K562 (cell line): ENCODE data around the gene VPS37D. TPM values are rescaled to one million over a fixed set of nuclear protein-coding genes. Genes with fewer than 3 reads are reported as not detected.

Experiments
- ATF7 ChIP-seq: fragments of 450-650 bp; IDR thresholded peaks from 2 replicates; pipeline ENCODE4 v1.7.1; 2014; ENCODE audit warnings: mild to moderate bottlenecking, moderate library complexity
- HDGF ChIP-seq: fragments of 450-650 bp; IDR thresholded peaks from 2 replicates; pipeline ENCODE4 v1.6.1; 2016
- NCOA2 ChIP-seq, 2 experiments: fragments of 450-650 bp; IDR thresholded peaks; 2 replicates each; pipeline ENCODE4 v1.6.1; 2018; ENCODE audit warnings: mild to moderate bottlenecking in 2 of 2, moderate library complexity in 1 of 2; ENCODE audit not compliant: partially characterized antibody in 2 of 2
- SIN3B ChIP-seq: fragments of 450-650 bp; IDR thresholded peaks from 2 replicates; pipeline ENCODE4 v1.6.1; 2017; ENCODE audit warnings: low read depth, mild to moderate bottlenecking, moderate library complexity
- TOE1 ChIP-seq, 2 experiments: fragments of 450-650 bp in 1 of 2; sonication (generic) in 1 of 2; formaldehyde crosslinking in 1 of 2; IDR thresholded peaks; 2 replicates each; pipeline versions ENCODE4 v1.7.1 to v1.8.0; 2016 to 2022; ENCODE audit warnings: borderline replicate concordance in 2 of 2, mild to moderate bottlenecking in 2 of 2, antibody characterized with exemption in 1 of 2, inconsistent platforms in 1 of 2, low read depth in 1 of 2, missing genetic modification reagents in 1 of 2, moderate library complexity in 1 of 2
- ZBTB7A ChIP-seq: IDR thresholded peaks from 2 replicates; pipeline ENCODE4 v1.6.1; 2011; ENCODE audit warnings: low read depth, mild to moderate bottlenecking, low read length, moderate library complexity, borderline replicate concordance; ENCODE audit not compliant: control insufficient read depth
- polyA plus RNA-seq, 8 experiments: library from polyadenylated mRNA; depleted of rRNA in 4 of 8; stranded (reverse) in 5 of 8; unstranded in 3 of 8; fragments of >200 nt; fragmentation: Nextera tagmentation in 2 of 8; fragmentation: Illumina TruSeq in 1 of 8; extraction: Ambion mirVana in 2 of 8; extraction: Trizol in 1 of 8; gene quantifications; 2 replicates each; pipeline versions ENCODE4 v1.2.1 to v1.2.3, GENCODE V29; 2011 to 2014; ENCODE audit warnings: inconsistent platforms in 1 of 8, missing spikeins in 1 of 8
- total RNA-seq, 7 experiments: library from RNA; depleted of rRNA in 6 of 7; stranded (reverse); fragments of >200 nt in 6 of 7; fragmentation: Illumina TruSeq in 2 of 7; extraction: Trizol in 2 of 7; gene quantifications; 2 replicates each; pipeline versions ENCODE4 v1.2.1 to v1.2.3, GENCODE V29; 2011 to 2021; ENCODE audit warnings: low replicate concordance in 1 of 7
- TF ChIP-seq, protein P1 (sequence below): fragments of 450-650 bp; IDR thresholded peaks from 2 replicates; pipeline ENCODE4 v1.6.1; 2016; ENCODE audit warnings: low read depth
- TF ChIP-seq, protein P2 (sequence below): IDR thresholded peaks from 2 replicates; pipeline ENCODE4 v1.6.1; 2011; ENCODE audit warnings: borderline replicate concordance, low read depth, mild to moderate bottlenecking, moderate library complexity, low read length; ENCODE audit not compliant: insufficient read depth, poor library complexity, severe bottlenecking
- TF ChIP-seq, protein P3 (sequence below): sonication (generic); formaldehyde crosslinking; IDR thresholded peaks from 2 replicates; pipeline ENCODE4 v1.8.0; 2022; ENCODE audit warnings: mild to moderate bottlenecking, missing genetic modification reagents
- TF ChIP-seq, protein P4 (sequence below): fragments of 250-450 bp; sonication (Bioruptor Pico); IDR thresholded peaks from 2 replicates; pipeline ENCODE4 v1.8.0; 2022; ENCODE audit warnings: moderate library complexity, mild to moderate bottlenecking, inconsistent platforms

The VPS37D gene
- total and polyA plus RNA-seq, 9 of the 15 experiments (the other 6 are each of a cell fraction or from before 2014, with no cell fraction given), result 0.25 to 2.3 (median 1.0) TPM; not detected in 3

DNA sequence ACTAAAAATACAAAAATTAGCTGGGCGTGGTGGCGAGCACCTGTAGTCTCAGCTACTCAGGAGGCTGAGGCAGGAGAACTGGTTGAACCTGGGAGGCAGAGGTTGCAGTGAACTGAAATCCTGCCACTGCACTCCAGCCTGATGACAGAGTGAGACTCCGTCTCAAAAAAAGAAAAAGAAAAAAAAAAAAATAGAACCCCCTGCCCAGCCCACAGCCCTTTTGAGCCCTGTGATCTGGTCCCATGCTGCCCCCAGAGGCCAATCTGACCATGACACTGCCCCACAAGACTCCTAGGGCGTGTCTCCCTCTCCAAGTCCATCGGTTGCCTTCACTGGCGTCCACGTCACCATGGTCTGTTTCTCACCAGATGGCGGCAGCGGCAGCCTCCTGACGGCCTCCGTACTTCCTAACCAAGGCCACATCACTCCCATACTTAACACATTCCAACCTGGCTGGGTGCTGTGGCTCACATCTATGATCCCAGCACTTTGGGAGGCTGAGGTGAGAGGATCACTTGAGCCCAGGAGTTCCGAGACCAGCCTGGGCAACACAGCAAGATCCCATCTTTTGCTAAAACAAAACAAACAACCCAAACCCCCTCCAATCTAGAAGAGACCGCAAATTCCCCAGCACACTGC, 33.8 kb downstream of the VPS37D start (continued):
- TF ChIP-seq, protein P1, sequence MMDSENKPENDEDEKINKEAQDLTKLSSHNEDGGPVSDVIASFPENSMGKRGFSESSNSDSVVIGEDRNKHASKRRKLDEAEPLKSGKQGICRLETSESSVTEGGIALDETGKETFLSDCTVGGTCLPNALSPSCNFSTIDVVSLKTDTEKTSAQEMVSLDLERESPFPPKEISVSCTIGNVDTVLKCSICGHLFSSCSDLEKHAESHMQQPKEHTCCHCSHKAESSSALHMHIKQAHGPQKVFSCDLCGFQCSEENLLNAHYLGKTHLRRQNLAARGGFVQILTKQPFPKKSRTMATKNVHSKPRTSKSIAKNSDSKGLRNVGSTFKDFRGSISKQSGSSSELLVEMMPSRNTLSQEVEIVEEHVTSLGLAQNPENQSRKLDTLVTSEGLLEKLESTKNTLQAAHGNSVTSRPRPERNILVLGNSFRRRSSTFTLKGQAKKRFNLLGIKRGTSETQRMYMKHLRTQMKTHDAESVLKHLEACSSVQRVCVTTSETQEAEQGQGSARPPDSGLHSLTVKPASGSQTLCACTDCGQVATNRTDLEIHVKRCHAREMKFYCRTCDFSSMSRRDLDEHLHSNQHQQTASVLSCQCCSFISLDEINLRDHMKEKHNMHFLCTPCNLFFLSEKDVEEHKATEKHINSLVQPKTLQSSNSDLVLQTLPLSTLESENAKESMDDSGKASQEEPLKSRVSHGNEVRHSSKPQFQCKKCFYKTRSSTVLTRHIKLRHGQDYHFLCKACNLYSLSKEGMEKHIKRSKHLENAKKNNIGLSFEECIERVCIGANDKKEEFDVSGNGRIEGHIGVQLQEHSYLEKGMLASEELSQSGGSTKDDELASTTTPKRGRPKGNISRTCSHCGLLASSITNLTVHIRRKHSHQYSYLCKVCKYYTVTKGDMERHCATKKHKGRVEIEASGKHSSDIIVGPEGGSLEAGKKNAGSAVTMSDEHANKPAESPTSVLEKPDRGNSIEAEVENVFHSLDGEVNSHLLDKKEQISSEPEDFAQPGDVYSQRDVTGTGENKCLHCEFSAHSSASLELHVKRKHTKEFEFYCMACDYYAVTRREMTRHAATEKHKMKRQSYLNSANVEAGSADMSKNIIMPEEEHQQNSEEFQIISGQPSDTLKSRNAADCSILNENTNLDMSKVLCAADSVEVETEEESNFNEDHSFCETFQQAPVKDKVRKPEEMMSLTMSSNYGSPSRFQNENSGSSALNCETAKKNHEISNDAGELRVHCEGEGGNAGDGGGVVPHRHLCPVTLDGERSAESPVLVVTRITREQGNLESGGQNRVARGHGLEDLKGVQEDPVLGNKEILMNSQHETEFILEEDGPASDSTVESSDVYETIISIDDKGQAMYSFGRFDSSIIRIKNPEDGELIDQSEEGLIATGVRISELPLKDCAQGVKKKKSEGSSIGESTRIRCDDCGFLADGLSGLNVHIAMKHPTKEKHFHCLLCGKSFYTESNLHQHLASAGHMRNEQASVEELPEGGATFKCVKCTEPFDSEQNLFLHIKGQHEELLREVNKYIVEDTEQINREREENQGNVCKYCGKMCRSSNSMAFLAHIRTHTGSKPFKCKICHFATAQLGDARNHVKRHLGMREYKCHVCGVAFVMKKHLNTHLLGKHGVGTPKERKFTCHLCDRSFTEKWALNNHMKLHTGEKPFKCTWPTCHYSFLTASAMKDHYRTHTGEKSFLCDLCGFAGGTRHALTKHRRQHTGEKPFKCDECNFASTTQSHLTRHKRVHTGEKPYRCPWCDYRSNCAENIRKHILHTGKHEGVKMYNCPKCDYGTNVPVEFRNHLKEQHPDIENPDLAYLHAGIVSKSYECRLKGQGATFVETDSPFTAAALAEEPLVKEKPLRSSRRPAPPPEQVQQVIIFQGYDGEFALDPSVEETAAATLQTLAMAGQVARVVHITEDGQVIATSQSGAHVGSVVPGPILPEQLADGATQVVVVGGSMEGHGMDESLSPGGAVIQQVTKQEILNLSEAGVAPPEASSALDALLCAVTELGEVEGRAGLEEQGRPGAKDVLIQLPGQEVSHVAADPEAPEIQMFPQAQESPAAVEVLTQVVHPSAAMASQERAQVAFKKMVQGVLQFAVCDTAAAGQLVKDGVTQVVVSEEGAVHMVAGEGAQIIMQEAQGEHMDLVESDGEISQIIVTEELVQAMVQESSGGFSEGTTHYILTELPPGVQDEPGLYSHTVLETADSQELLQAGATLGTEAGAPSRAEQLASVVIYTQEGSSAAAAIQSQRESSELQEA, result peak; percentile 87
- no peak for TF ChIP-seq SIN3B
- TF ChIP-seq ZBTB7A, result peak; percentile 75; the same call in 1 of the 2 replicates
- TF ChIP-seq, protein P2, sequence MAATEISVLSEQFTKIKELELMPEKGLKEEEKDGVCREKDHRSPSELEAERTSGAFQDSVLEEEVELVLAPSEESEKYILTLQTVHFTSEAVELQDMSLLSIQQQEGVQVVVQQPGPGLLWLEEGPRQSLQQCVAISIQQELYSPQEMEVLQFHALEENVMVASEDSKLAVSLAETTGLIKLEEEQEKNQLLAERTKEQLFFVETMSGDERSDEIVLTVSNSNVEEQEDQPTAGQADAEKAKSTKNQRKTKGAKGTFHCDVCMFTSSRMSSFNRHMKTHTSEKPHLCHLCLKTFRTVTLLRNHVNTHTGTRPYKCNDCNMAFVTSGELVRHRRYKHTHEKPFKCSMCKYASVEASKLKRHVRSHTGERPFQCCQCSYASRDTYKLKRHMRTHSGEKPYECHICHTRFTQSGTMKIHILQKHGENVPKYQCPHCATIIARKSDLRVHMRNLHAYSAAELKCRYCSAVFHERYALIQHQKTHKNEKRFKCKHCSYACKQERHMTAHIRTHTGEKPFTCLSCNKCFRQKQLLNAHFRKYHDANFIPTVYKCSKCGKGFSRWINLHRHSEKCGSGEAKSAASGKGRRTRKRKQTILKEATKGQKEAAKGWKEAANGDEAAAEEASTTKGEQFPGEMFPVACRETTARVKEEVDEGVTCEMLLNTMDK, result no peak
- TF ChIP-seq ATF7, result peak; percentile 50
- TF ChIP-seq, protein P3, sequence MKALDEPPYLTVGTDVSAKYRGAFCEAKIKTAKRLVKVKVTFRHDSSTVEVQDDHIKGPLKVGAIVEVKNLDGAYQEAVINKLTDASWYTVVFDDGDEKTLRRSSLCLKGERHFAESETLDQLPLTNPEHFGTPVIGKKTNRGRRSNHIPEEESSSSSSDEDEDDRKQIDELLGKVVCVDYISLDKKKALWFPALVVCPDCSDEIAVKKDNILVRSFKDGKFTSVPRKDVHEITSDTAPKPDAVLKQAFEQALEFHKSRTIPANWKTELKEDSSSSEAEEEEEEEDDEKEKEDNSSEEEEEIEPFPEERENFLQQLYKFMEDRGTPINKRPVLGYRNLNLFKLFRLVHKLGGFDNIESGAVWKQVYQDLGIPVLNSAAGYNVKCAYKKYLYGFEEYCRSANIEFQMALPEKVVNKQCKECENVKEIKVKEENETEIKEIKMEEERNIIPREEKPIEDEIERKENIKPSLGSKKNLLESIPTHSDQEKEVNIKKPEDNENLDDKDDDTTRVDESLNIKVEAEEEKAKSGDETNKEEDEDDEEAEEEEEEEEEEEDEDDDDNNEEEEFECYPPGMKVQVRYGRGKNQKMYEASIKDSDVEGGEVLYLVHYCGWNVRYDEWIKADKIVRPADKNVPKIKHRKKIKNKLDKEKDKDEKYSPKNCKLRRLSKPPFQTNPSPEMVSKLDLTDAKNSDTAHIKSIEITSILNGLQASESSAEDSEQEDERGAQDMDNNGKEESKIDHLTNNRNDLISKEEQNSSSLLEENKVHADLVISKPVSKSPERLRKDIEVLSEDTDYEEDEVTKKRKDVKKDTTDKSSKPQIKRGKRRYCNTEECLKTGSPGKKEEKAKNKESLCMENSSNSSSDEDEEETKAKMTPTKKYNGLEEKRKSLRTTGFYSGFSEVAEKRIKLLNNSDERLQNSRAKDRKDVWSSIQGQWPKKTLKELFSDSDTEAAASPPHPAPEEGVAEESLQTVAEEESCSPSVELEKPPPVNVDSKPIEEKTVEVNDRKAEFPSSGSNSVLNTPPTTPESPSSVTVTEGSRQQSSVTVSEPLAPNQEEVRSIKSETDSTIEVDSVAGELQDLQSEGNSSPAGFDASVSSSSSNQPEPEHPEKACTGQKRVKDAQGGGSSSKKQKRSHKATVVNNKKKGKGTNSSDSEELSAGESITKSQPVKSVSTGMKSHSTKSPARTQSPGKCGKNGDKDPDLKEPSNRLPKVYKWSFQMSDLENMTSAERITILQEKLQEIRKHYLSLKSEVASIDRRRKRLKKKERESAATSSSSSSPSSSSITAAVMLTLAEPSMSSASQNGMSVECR (CRISPR knock-in tag), result peak; percentile 24; the same call in 1 of the 2 replicates
- TF ChIP-seq TOE1 (IDR thresholded peaks at IDR 0.05; ENCODE audit: borderline replicate concordance), result no peak
- TF ChIP-seq TOE1 (CRISPR knock-in tag; IDR thresholded peaks at IDR 0.05; ENCODE audit: borderline replicate concordance, low read depth), result no peak
- TF ChIP-seq, protein P4, sequence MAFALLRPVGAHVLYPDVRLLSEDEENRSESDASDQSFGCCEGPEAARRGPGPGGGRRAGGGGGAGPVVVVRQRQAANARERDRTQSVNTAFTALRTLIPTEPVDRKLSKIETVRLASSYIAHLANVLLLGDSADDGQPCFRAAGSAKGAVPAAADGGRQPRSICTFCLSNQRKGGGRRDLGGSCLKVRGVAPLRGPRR (CRISPR knock-in tag), result no peak
- 0 out of 2 replicates have a peak, but pooled peaks have one; percentile 53 for TF ChIP-seq HDGF
- TF ChIP-seq NCOA2 (IDR thresholded peaks at IDR 0.05; ENCODE audit: partially characterized antibody in 2 of 2), result no peak
